Activated T-helper 17 cell treated with anti-CD3 and anti-CD28 coated beads, Interleukin-2, amount 50 U/mL, for 72 hours (primary cell): ENCODE data around the gene MAPT. TPM values are rescaled to one million over a fixed set of nuclear protein-coding genes. Genes with fewer than 3 reads are reported as not detected.

Experiments
- ATAC-seq: fragments of 150-1000 bp; cut with Tn5 transposase; replicated peaks from 2 replicates; pipeline ENCODE4 v1.10.0; 2021; ENCODE audit warnings: mild to moderate bottlenecking, moderate library complexity
- H3K27ac Mint-ChIP-seq: one replicate; pipeline ENCODE4 v1.8.0; 2022; ENCODE audit warnings: mixed read lengths
- H3K27me3 Mint-ChIP-seq: one replicate; pipeline ENCODE4 v1.8.0; 2022; ENCODE audit warnings: mixed read lengths
- H3K36me3 Mint-ChIP-seq: one replicate; pipeline ENCODE4 v1.8.0; 2022; ENCODE audit warnings: low read depth, mild to moderate bottlenecking, mixed read lengths
- H3K4me1 Mint-ChIP-seq: one replicate; pipeline ENCODE4 v1.8.0; 2022; ENCODE audit warnings: mixed read lengths
- H3K4me3 Mint-ChIP-seq: one replicate; pipeline ENCODE4 v1.8.0; 2022; ENCODE audit warnings: mild to moderate bottlenecking, mixed read lengths
- H3K9me3 Mint-ChIP-seq: one replicate; pipeline ENCODE4 v1.8.0; 2022; ENCODE audit warnings: mixed read lengths
- total RNA-seq, 2 donors: library from RNA; stranded (reverse); gene quantifications; one replicate each; pipeline ENCODE4 v1.2.3, GENCODE V29; 2022

Gene MAPT
- total RNA-seq, 2 donors from 2014 or later = 0.63 to 4.9 TPM

- no peak overlapping the region for H3K4me3 Mint-ChIP-seq
- no peak for ATAC-seq
- H3K9me3 Mint-ChIP-seq = no peaks in the 10 kb centered on the region
- H3K4me1 Mint-ChIP-seq = peaks cover 5% of the 10 kb centered on the region
- no peaks in the 10 kb centered on the region for H3K27me3 Mint-ChIP-seq
- H3K27ac Mint-ChIP-seq = no peak overlapping the region
- H3K36me3 Mint-ChIP-seq = no peaks in the 10 kb centered on the region
These were observed 22.7 kb downstream of the MAPT start for GRCh38 chr17:45917081-45917480.

GRCh38 chr17:45918241-45918745, 23.9 kb downstream of the MAPT start:
- H3K27me3 Mint-ChIP-seq = no peaks in the 10 kb centered on the region
- no peaks in the 10 kb centered on the region for H3K4me1 Mint-ChIP-seq
- no peaks in the 10 kb centered on the region for H3K9me3 Mint-ChIP-seq
- H3K27ac Mint-ChIP-seq = no peak overlapping the region
- H3K36me3 Mint-ChIP-seq = no peaks in the 10 kb centered on the region
- no peak overlapping the region for H3K4me3 Mint-ChIP-seq
- no peak for ATAC-seq

GRCh38 chr17:45919136-45919535, 24.8 kb downstream of the MAPT start:
- no peaks in the 10 kb centered on the region for H3K27me3 Mint-ChIP-seq
- H3K4me1 Mint-ChIP-seq = no peaks in the 10 kb centered on the region
- H3K4me3 Mint-ChIP-seq = no peak overlapping the region
- ATAC-seq = no peak
- H3K36me3 Mint-ChIP-seq = no peaks in the 10 kb centered on the region
- H3K27ac Mint-ChIP-seq = no peak overlapping the region
- no peaks in the 10 kb centered on the region for H3K9me3 Mint-ChIP-seq

GRCh38 chr17:45920083-45920482, 25.7 kb downstream of the MAPT start:
- no peaks in the 10 kb centered on the region for H3K4me1 Mint-ChIP-seq
- H3K4me3 Mint-ChIP-seq = no peak overlapping the region
- H3K27ac Mint-ChIP-seq = no peak overlapping the region
- H3K36me3 Mint-ChIP-seq = no peaks in the 10 kb centered on the region
- ATAC-seq = no peak
- no peaks in the 10 kb centered on the region for H3K9me3 Mint-ChIP-seq
- no peaks in the 10 kb centered on the region for H3K27me3 Mint-ChIP-seq

- H3K27me3 Mint-ChIP-seq = peaks cover 5% of the 10 kb centered on the region
- H3K9me3 Mint-ChIP-seq = no peaks in the 10 kb centered on the region
- no peaks in the 10 kb centered on the region for H3K36me3 Mint-ChIP-seq
- H3K4me3 Mint-ChIP-seq = no peak overlapping the region
- ATAC-seq = no peak
- no peaks in the 10 kb centered on the region for H3K4me1 Mint-ChIP-seq
- H3K27ac Mint-ChIP-seq = no peak overlapping the region
These were observed 29.3 kb downstream of the MAPT start for GRCh38 chr17:45923511-45924268.

GRCh38 chr17:45924332-45924820, 30.0 kb downstream of the MAPT start:
- no peaks in the 10 kb centered on the region for H3K36me3 Mint-ChIP-seq
- H3K9me3 Mint-ChIP-seq = no peaks in the 10 kb centered on the region
- H3K4me3 Mint-ChIP-seq = no peak overlapping the region
- H3K4me1 Mint-ChIP-seq = no peaks in the 10 kb centered on the region
- H3K27ac Mint-ChIP-seq = no peak overlapping the region
- ATAC-seq = no peak
- H3K27me3 Mint-ChIP-seq = peaks cover 5% of the 10 kb centered on the region

GRCh38 chr17:45925311-45925710, 31.0 kb downstream of the MAPT start:
- no peak for ATAC-seq
- no peaks in the 10 kb centered on the region for H3K36me3 Mint-ChIP-seq
- no peaks in the 10 kb centered on the region for H3K4me1 Mint-ChIP-seq

GRCh38 chr17:45927247-45927646, 32.9 kb downstream of the MAPT start:
- no peaks in the 10 kb centered on the region for H3K4me1 Mint-ChIP-seq
- H3K27ac Mint-ChIP-seq = no peak overlapping the region
- no peaks in the 10 kb centered on the region for H3K36me3 Mint-ChIP-seq
- no peak overlapping the region for H3K4me3 Mint-ChIP-seq
- no peak for ATAC-seq
- H3K27me3 Mint-ChIP-seq = peaks cover 5% of the 10 kb centered on the region
- no peaks in the 10 kb centered on the region for H3K9me3 Mint-ChIP-seq

More at GRCh38 chr17:45925311-45925710, 31.0 kb downstream of the MAPT start:
- Mint-ChIP-seq H3K27ac (no peak overlapping the region), H3K9me3 (no peaks in the 10 kb centered on the region), H3K4me3 (no peak overlapping the region), H3K27me3 (peaks cover 5% of the 10 kb centered on the region)

- Mint-ChIP-seq H3K27ac (no peak overlapping the region), H3K4me1 (no peaks in the 10 kb centered on the region), H3K9me3 (no peaks in the 10 kb centered on the region), H3K4me3 (no peak overlapping the region), H3K36me3 (no peaks in the 10 kb centered on the region), H3K27me3 (peaks cover 8% of the 10 kb centered on the region)
- ATAC-seq = no peak
These were observed 35.0 kb downstream of the MAPT start for GRCh38 chr17:45929344-45929743.

- Mint-ChIP-seq H3K27me3 (peaks cover 8% of the 10 kb centered on the region), H3K4me3 (no peak overlapping the region), H3K27ac (no peak overlapping the region), H3K9me3 (no peaks in the 10 kb centered on the region), H3K4me1 (no peaks in the 10 kb centered on the region), H3K36me3 (no peaks in the 10 kb centered on the region)
- no peak for ATAC-seq
These were observed 36.1 kb downstream of the MAPT start for GRCh38 chr17:45930420-45930951.

- H3K9me3 Mint-ChIP-seq = no peaks in the 10 kb centered on the region
- H3K27ac Mint-ChIP-seq = no peak overlapping the region
- no peaks in the 10 kb centered on the region for H3K36me3 Mint-ChIP-seq
- peaks cover 12% of the 10 kb centered on the region for H3K27me3 Mint-ChIP-seq
- ATAC-seq = no peak
- no peak overlapping the region for H3K4me3 Mint-ChIP-seq
- H3K4me1 Mint-ChIP-seq = no peaks in the 10 kb centered on the region
These were observed 37.3 kb downstream of the MAPT start for GRCh38 chr17:45931677-45932076.

- H3K27me3 Mint-ChIP-seq = peaks cover 7% of the 10 kb centered on the region
- no peaks in the 10 kb centered on the region for H3K4me1 Mint-ChIP-seq
- no peak for ATAC-seq
- no peak overlapping the region for H3K4me3 Mint-ChIP-seq
- no peak overlapping the region for H3K27ac Mint-ChIP-seq
- H3K9me3 Mint-ChIP-seq = no peaks in the 10 kb centered on the region
- no peaks in the 10 kb centered on the region for H3K36me3 Mint-ChIP-seq
These were observed 40.0 kb downstream of the MAPT start for GRCh38 chr17:45934044-45934979.

- no peak for ATAC-seq
- Mint-ChIP-seq H3K4me1 (no peaks in the 10 kb centered on the region), H3K9me3 (no peaks in the 10 kb centered on the region), H3K36me3 (no peaks in the 10 kb centered on the region), H3K27ac (no peak overlapping the region), H3K27me3 (peaks cover 11% of the 10 kb centered on the region), H3K4me3 (no peak overlapping the region)
These were observed 40.9 kb downstream of the MAPT start for GRCh38 chr17:45935197-45935709.
